Measurements from ENCODE around the gene SDHAF3. TPM values are rescaled to one million over a fixed set of nuclear protein-coding genes. Genes with fewer than 3 reads are reported as not detected.

The SDHAF3 gene
- polyA plus RNA-seq, 2 of the 4 experiments (the other 2 are of a cell fraction) = 52.3 to 56.0 TPM

- H3K4me1 ChIP-seq = no peaks in the 10 kb centered on the region
- WGBS (ENCODE audit: missing lambda C conversion rate) = 85% methylated on average over 6 of the region's 6 CpGs
- TF ChIP-seq BHLHE40 (IDR thresholded peaks at IDR 0.05; ENCODE audit: low read depth, low read length) (no peak), RFX5 (IDR thresholded peaks at IDR 0.05) (no peak), EHF (CRISPR knock-in tag; IDR thresholded peaks at IDR 0.05) (no peak), USF2 (IDR thresholded peaks at IDR 0.05) (no peak), REST (IDR thresholded peaks at IDR 0.05) (no peak), MAFK (IDR thresholded peaks at IDR 0.05; ENCODE audit: partially characterized antibody) (no peak), FOSL2 (IDR thresholded peaks at IDR 0.05) (no peak), FOSL2 (CRISPR knock-in tag; IDR thresholded peaks at IDR 0.05) (no peak), POLR2A (IDR thresholded peaks at IDR 0.05; ENCODE audit: low read length) (no peak), HDAC2 (IDR thresholded peaks at IDR 0.05) (no peak), KDM5A (IDR thresholded peaks at IDR 0.05) (no peak), RCOR1 (IDR thresholded peaks at IDR 0.05; ENCODE audit: low read depth, low read length) (no peak)
- DNase-seq (ENCODE audit: low read depth in 1 of 2, low spot score in 1 of 2) (no peak), ATAC-seq (no peak; a peak in 2 of 6 replicates), FAIRE-seq (no peak)
- no peak overlapping the region for H3K4me2 ChIP-seq
- H3K4me3 ChIP-seq = no peak overlapping the region
- H3K9me3 ChIP-seq = no peaks in the 10 kb centered on the region
- ChIA-PET POLR2A (interaction anchor here (1.6 kb wide), 1 partner anchor 13 kb away, joined by 9 read pairs; the partner anchor contains the start of gene SDHAF3), CTCF (interaction anchor here (0.6 to 1.1 kb wide), 2 partner anchors 13 to 441 kb away, joined by 3 read pairs; partner anchors contain the start of gene SDHAF3)
- H3K27ac ChIP-seq = no peak overlapping the region
These were observed 13.1 kb downstream of the SDHAF3 start for GRCh38 chr7:97130417-97131139.

- TF ChIP-seq PBX3 (IDR thresholded peaks at IDR 0.05) (no peak), EP300 (IDR thresholded peaks at IDR 0.05) (no peak), RCOR1 (IDR thresholded peaks at IDR 0.05; ENCODE audit: low read depth, low read length) (no peak), TP53 (CRISPR knock-in tag; IDR thresholded peaks at IDR 0.05) (no peak), JUN (IDR thresholded peaks at IDR 0.05) (no peak), HMGXB4 (CRISPR knock-in tag; IDR thresholded peaks at IDR 0.05; ENCODE audit: borderline replicate concordance) (no peak), GATA3 (IDR thresholded peaks at IDR 0.05; ENCODE audit: borderline replicate concordance) (no peak), ZNF302 (CRISPR knock-in tag; IDR thresholded peaks at IDR 0.05) (no peak), HEYL (CRISPR knock-in tag; IDR thresholded peaks at IDR 0.05) (no peak), NPAS2 (CRISPR knock-in tag; IDR thresholded peaks at IDR 0.05; ENCODE audit: borderline replicate concordance) (no peak), BHLHE40 (IDR thresholded peaks at IDR 0.05; ENCODE audit: low read depth, low read length) (no peak), ZFP36 (IDR thresholded peaks at IDR 0.05; ENCODE audit: borderline replicate concordance, partially characterized antibody) (no peak), HOXB5 (CRISPR knock-in tag; IDR thresholded peaks at IDR 0.05) (no peak), HDAC2 (IDR thresholded peaks at IDR 0.05) (no peak)
- no peak for DNase-seq (ENCODE audit: low read depth in 1 of 2, low spot score in 1 of 2)
- Histone ChIP-seq H3K4me3 (no peak overlapping the region), H3K27ac (no peak overlapping the region), H3K4me2 (no peak overlapping the region), H3K4me1 (no peaks in the 10 kb centered on the region), H3K9me3 (no peaks in the 10 kb centered on the region)
- ChIA-PET CTCF (no interaction called here), POLR2A (interaction anchor here (1.1 kb wide), 1 partner anchor 16 kb away, joined by 3 read pairs; the partner anchor contains the start of gene SDHAF3)
- FAIRE-seq = no peak
- no peak for ATAC-seq
- 78% methylated on average over 2 of the region's 2 CpGs for WGBS (ENCODE audit: missing lambda C conversion rate)
These were observed 15.7 kb downstream of the SDHAF3 start for GRCh38 chr7:97133159-97133558.

All from A549 (cell line).